Naive thymus-derived CD4-positive, alpha-beta T cell (primary cell): ENCODE measurements around the gene SRSF7. TPM values are rescaled to one million over a fixed set of nuclear protein-coding genes. Genes with fewer than 3 reads are reported as not detected.

Source experiments
- ATAC-seq: fragments of 150-1000 bp; cut with Tn5 transposase; 2 replicates; pipeline ENCODE4 v1.10.0; 2021; ENCODE audit warnings: mild to moderate bottlenecking, moderate library complexity
- CTCF ChIA-PET: fragments of 350-600 bp; sonication (Branson Sonifier 250); formaldehyde crosslinking; loops from one replicate; lab custom pipeline; 2021; ENCODE audit warnings: antibody characterized with exemption; lab: Charles Lee
- POLR2A ChIA-PET: fragments of 350-600 bp; sonication (Branson Sonifier 250); formaldehyde crosslinking; loops from one replicate; lab custom pipeline; 2021; ENCODE audit warnings: antibody characterized with exemption, inconsistent platforms; lab: Charles Lee
- DNase-seq, 9 donors: peaks; one replicate each; pipeline versions ENCODE4 v3.0.0 to v3.0.0-alpha.2; 2020 to 2022; ENCODE audit warnings: mixed read lengths in 1 of 9
- H3K27ac ChIP-seq: one replicate; pipeline ENCODE4 v1.7.0; 2013; ENCODE audit warnings: mild to moderate bottlenecking, low read depth, low read length, moderate library complexity
- H3K27me3 ChIP-seq, 2 donors: one replicate each; pipeline ENCODE4 v1.7.0; 2013; ENCODE audit warnings: low read length in 2 of 2, mild to moderate bottlenecking in 2 of 2, moderate library complexity in 2 of 2; ENCODE audit not compliant: control insufficient read depth in 2 of 2, insufficient read depth in 2 of 2
- H3K36me3 ChIP-seq, 3 experiments: 1 replicate in 2 of 3; 2 replicates in 1 of 3; pipeline ENCODE4 v1.7.0; 2013; ENCODE audit warnings: low read length in 3 of 3, mild to moderate bottlenecking in 3 of 3, moderate library complexity in 1 of 3; ENCODE audit not compliant: insufficient read depth in 3 of 3, control insufficient read depth in 2 of 3
- H3K4me1 ChIP-seq, 2 donors: one replicate each; pipeline ENCODE4 v1.7.0; 2013; ENCODE audit warnings: low read length in 2 of 2, mild to moderate bottlenecking in 2 of 2, moderate library complexity in 1 of 2; ENCODE audit not compliant: control insufficient read depth in 2 of 2, insufficient read depth in 2 of 2
- H3K4me3 ChIP-seq: 2 replicates; pipeline ENCODE4 v1.7.0; 2013; ENCODE audit warnings: mild to moderate bottlenecking, low read length
- H3K9me3 ChIP-seq, 3 experiments: 1 replicate in 2 of 3; 2 replicates in 1 of 3; pipeline ENCODE4 v1.7.0; 2013; ENCODE audit warnings: low read length in 3 of 3; ENCODE audit not compliant: control insufficient read depth in 2 of 3
- H3K27ac Mint-ChIP-seq, 9 donors: one replicate each; pipeline ENCODE4 v1.8.0; 2020 to 2022; ENCODE audit warnings: mixed read lengths in 9 of 9, mild to moderate bottlenecking in 8 of 9, moderate library complexity in 5 of 9, inconsistent platforms in 2 of 9
- H3K27me3 Mint-ChIP-seq, 5 donors: one replicate each; pipeline ENCODE4 v1.8.0; 2021 to 2022; ENCODE audit warnings: mixed read lengths in 5 of 5, mild to moderate bottlenecking in 1 of 5
- H3K36me3 Mint-ChIP-seq, 5 donors: one replicate each; pipeline ENCODE4 v1.8.0; 2020 to 2022; ENCODE audit warnings: mixed read lengths in 5 of 5, mild to moderate bottlenecking in 3 of 5, inconsistent platforms in 1 of 5
- H3K4me1 Mint-ChIP-seq, 7 donors: one replicate each; pipeline ENCODE4 v1.8.0; 2020 to 2022; ENCODE audit warnings: mixed read lengths in 7 of 7, mild to moderate bottlenecking in 3 of 7, inconsistent platforms in 1 of 7
- H3K4me3 Mint-ChIP-seq, 10 donors: one replicate each; pipeline ENCODE4 v1.8.0; 2020 to 2022; ENCODE audit warnings: mild to moderate bottlenecking in 10 of 10, mixed read lengths in 10 of 10, moderate library complexity in 6 of 10, inconsistent platforms in 2 of 10
- H3K9me3 Mint-ChIP-seq, 11 donors: one replicate each; pipeline ENCODE4 v1.8.0; 2020 to 2022; ENCODE audit warnings: mixed read lengths in 11 of 11, mild to moderate bottlenecking in 4 of 11, inconsistent platforms in 1 of 11, moderate library complexity in 1 of 11
- intact Hi-C, 2 donors: fragments of 100-400 bp; cut with micrococcal nuclease; formaldehyde crosslinking; loops; one replicate each; pipeline ENCODE4 v1.15.1; 2023
- polyA plus RNA-seq, 2 donors: library from polyadenylated mRNA; unstranded; fragments of 300-500 nt; fragmentation: Illumina TruSeq; gene quantifications; one replicate each; pipeline ENCODE4 v1.2.3, GENCODE V29; 2021
- total RNA-seq, 6 experiments: library from RNA in 5 of 6; stranded (reverse) in 5 of 6; gene quantifications; 1 replicate in 5 of 6; 2 replicates in 1 of 6; pipeline ENCODE4 v1.2.3 and lab custom pipeline; 2021 to 2026

SRSF7 gene
- total and polyA plus RNA-seq, 7 experiments from 2014 or later = 197 to 503 (median 295) TPM

DNA sequence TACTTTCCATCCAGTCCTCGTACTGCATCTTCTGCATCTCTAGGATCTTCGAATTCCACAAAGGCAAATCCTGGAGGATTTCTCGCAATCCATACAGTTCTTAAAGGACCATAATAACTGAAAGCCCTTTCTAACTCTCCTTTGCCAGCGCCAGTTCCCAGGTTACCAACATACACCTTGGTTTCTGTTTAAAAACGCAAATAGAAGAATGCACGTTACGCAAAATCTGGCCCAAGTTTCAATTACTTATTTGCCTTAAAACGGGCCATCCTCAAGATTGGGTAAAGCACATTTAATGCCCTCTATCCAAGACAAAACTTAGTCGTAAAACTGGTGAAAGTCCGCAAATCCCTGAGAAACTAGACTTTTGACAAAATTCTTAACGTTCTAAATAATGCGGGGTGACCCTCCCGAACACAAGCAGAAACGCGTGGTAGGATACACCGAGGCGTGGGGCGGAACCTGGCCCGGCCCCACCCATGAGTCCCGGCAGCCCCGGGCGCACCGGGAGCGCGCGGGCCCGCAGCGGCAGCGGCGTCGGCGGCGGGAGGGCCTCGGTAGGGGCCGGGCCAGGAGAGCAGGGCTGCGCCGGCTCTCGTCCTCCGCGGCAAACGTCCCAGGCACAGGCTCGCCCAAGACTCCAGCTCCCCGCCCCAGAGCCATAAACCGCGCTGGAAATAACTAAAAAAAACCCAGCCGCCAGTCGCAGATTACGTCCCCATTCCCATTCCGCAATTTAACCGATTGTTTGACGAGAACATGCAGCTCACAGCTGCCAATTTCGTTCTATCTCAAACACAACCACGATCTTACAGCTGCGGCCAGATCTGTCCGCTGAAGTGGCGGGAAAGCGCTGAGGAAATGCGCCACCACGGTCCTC is 910 bp downstream of the SRSF7 start:
- Mint-ChIP-seq H3K4me1 (peaks cover 46 to 80% (median 66%) of the 10 kb centered on the region in 7 donors), H3K9me3 (peaks cover 0 to 10% (median 0%) of the 10 kb centered on the region in 11 donors), H3K4me3 (peak overlapping the region; percentile 95 to 100 (median 99)), H3K36me3 (peaks cover 18 to 54% (median 50%) of the 10 kb centered on the region in 5 donors), H3K27me3 (peaks cover 0 to 5% (median 0%) of the 10 kb centered on the region in 5 donors), H3K27ac (peak overlapping the region; percentile 98 to 100 (median 100))
- peaks cover 33 to 53% (median 43%) of the 10 kb centered on the region in 3 experiments for H3K36me3 ChIP-seq
- peaks cover 39 to 41% of the 10 kb centered on the region in 2 donors for H3K4me1 ChIP-seq
- intact Hi-C loops = loop anchor here (1.0 to 2.0 kb wide), 7 partner anchors 83 to 1783 kb away; partner anchors contain the start of genes DHX57 (in 1 of the 2), GALM (in 1 of the 2), MORN2 (in 1 of the 2) and RMDN2 (in 1 of the 2)
- H3K27me3 ChIP-seq = no peaks in the 10 kb centered on the region
- no peaks in the 10 kb centered on the region for H3K9me3 ChIP-seq
- peak in 4 of 9 donors; percentile 22 to 67 (median 46) for DNase-seq
- peak overlapping the region; percentile 95 for H3K27ac ChIP-seq
- ATAC-seq = peak; percentile 28
- CTCF ChIA-PET = interaction anchor here (0.6 to 1.5 kb wide), 2 partner anchors 14 to 374 kb away, joined by 3 to 4 read pairs; no protein-coding TSS in a partner anchor
- H3K4me3 ChIP-seq = peak overlapping the region; percentile 96
- POLR2A ChIA-PET = interaction anchor here (0.6 to 6.7 kb wide), 39 partner anchors 11 to 1783 kb away, joined by 3 to 91 read pairs (median 4); partner anchors contain the start of genes ATL2, DHX57, EIF2AK2 and GALM

- peak overlapping the region; percentile 96 for H3K4me3 ChIP-seq
- peaks cover 37 to 63% (median 54%) of the 10 kb centered on the region in 3 experiments for H3K36me3 ChIP-seq
- Mint-ChIP-seq H3K4me3 (peak overlapping the region; percentile 95 to 100 (median 99)), H3K27me3 (peaks cover 0 to 5% (median 0%) of the 10 kb centered on the region in 5 donors), H3K9me3 (peaks cover 0 to 10% (median 0%) of the 10 kb centered on the region in 11 donors), H3K27ac (peak overlapping the region; percentile 84 to 100 (median 99)), H3K36me3 (peaks cover 18 to 57% (median 54%) of the 10 kb centered on the region in 5 donors), H3K4me1 (peaks cover 50 to 84% (median 76%) of the 10 kb centered on the region in 7 donors)
- H3K27ac ChIP-seq = peak overlapping the region; percentile 95
- ATAC-seq (no peak), DNase-seq (no peak)
- ChIA-PET CTCF (interaction anchor here (1.5 kb wide), 1 partner anchor 373 kb away, joined by 4 read pairs; no protein-coding TSS in a partner anchor), POLR2A (interaction anchor here (0.6 to 6.7 kb wide), 13 partner anchors 10 to 443 kb away, joined by 3 to 91 read pairs (median 4); partner anchors contain the start of genes GALM, GEMIN6 and HNRNPLL)
- intact Hi-C loops = loop anchor here in 1 of 2 donors (1.0 to 10.0 kb wide), 3 partner anchors 8 to 1664 kb away; partner anchors contain the start of genes GPATCH11, HEATR5B and PRKD3
- peaks cover 40 to 41% of the 10 kb centered on the region in 2 donors for H3K4me1 ChIP-seq
- H3K9me3 ChIP-seq = no peaks in the 10 kb centered on the region
- no peaks in the 10 kb centered on the region for H3K27me3 ChIP-seq
Observed at GRCh38 chr2:38748943-38749804, 2.0 kb downstream of the SRSF7 start.

GRCh38 chr2:38748391-38748790 is 2.8 kb downstream of the SRSF7 start:
- Histone ChIP-seq H3K4me3 (peak overlapping the region; percentile 11), H3K9me3 (no peaks in the 10 kb centered on the region), H3K27ac (peak overlapping the region; percentile 35), H3K27me3 (no peaks in the 10 kb centered on the region), H3K4me1 (peaks cover 36 to 41% of the 10 kb centered on the region in 2 donors), H3K36me3 (peaks cover 42 to 69% (median 62%) of the 10 kb centered on the region in 3 experiments)
- POLR2A ChIA-PET = interaction anchor here (0.6 to 6.7 kb wide), 8 partner anchors 9 to 376 kb away, joined by 3 to 91 read pairs (median 4); partner anchors contain the start of genes GALM and GEMIN6
- H3K27ac Mint-ChIP-seq = peak overlapping the region in 7 of 9 donors; percentile 25 to 100 (median 80)
- peaks cover 0 to 12% (median 0%) of the 10 kb centered on the region in 11 donors for H3K9me3 Mint-ChIP-seq
- DNase-seq (no peak), ATAC-seq (no peak)
- peaks cover 0 to 5% (median 0%) of the 10 kb centered on the region in 5 donors for H3K27me3 Mint-ChIP-seq
- H3K4me3 Mint-ChIP-seq = peak overlapping the region in 9 of 10 donors; percentile 32 to 99 (median 95)
- H3K36me3 Mint-ChIP-seq = peaks cover 18 to 61% (median 58%) of the 10 kb centered on the region in 5 donors
- CTCF ChIA-PET = interaction anchor here (1.0 kb wide), 1 partner anchor 148 kb away, joined by 3 read pairs; no protein-coding TSS in a partner anchor
- intact Hi-C loops = loop anchor here in 1 of 2 donors (10.0 kb wide), 2 partner anchors 1424 to 1664 kb away; partner anchors contain the start of genes GPATCH11, HEATR5B and PRKD3
- peaks cover 50 to 87% (median 78%) of the 10 kb centered on the region in 7 donors for H3K4me1 Mint-ChIP-seq

DNA sequence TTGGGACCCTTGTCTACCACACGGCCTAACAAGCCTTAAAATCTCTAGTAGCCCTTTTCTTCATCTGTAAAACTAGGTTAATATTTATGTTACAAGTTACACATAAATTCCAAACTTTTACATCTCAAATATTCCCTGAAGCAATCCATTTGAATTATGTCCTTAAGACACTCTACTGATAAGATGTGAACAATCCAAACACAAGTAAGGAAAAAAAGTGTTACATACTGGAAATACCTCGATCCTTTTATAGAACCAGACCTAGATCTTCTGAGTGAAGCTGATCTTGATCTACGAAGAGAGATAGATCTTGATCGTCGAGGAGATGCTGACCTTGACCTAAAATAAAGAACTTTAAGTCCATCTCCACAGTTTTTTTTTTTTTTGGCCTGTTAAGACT is 3.3 kb downstream of the SRSF7 start:
- Histone ChIP-seq H3K4me1 (peaks cover 36 to 41% of the 10 kb centered on the region in 2 donors), H3K36me3 (peaks cover 45 to 73% (median 64%) of the 10 kb centered on the region in 3 experiments), H3K27ac (peak overlapping the region; percentile 35), H3K27me3 (no peaks in the 10 kb centered on the region), H3K9me3 (no peaks in the 10 kb centered on the region), H3K4me3 (peak overlapping the region; percentile 11)
- intact Hi-C loops = loop anchor here in 1 of 2 donors (10.0 kb wide), 2 partner anchors 1423 to 1663 kb away; partner anchors contain the start of genes GPATCH11, HEATR5B and PRKD3
- H3K27me3 Mint-ChIP-seq = peaks cover 0 to 5% (median 0%) of the 10 kb centered on the region in 5 donors
- peaks cover 18 to 61% (median 58%) of the 10 kb centered on the region in 5 donors for H3K36me3 Mint-ChIP-seq
- DNase-seq (no peak), ATAC-seq (no peak)
- ChIA-PET POLR2A (interaction anchor here (0.7 to 6.7 kb wide), 6 partner anchors 8 to 372 kb away, joined by 3 to 91 read pairs (median 4); partner anchors contain the start of gene GALM), CTCF (interaction anchor here (1.0 kb wide), 1 partner anchor 147 kb away, joined by 3 read pairs; no protein-coding TSS in a partner anchor)
- H3K27ac Mint-ChIP-seq = peak overlapping the region; percentile 54 to 100 (median 80)
- H3K9me3 Mint-ChIP-seq = peaks cover 0 to 12% (median 0%) of the 10 kb centered on the region in 11 donors
- H3K4me1 Mint-ChIP-seq = peaks cover 50 to 89% (median 78%) of the 10 kb centered on the region in 7 donors
- H3K4me3 Mint-ChIP-seq = peak overlapping the region; percentile 32 to 99 (median 86)

DNA sequence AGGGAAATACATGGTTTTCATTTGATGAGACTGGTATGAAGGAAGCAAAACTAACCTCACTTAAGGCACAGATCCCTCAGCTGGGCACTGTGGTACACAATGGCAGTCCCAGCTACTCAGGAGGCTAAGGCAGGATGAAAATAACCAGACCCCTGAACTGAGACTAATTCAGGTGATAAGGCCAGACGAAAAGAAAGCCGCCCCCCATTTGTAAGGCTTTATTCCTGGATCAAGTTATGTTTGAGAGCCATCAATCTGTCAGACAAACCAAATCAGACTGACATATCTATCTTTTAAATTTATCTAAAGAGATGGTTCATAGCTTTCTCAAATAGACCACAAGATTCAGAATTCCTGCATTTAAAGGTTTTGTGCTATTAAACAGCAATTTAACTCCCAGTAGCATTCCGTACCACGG is 4.1 kb downstream of the SRSF7 start:
- Mint-ChIP-seq H3K36me3 (peaks cover 18 to 61% (median 59%) of the 10 kb centered on the region in 5 donors), H3K9me3 (peaks cover 0 to 12% (median 0%) of the 10 kb centered on the region in 11 donors), H3K27me3 (peaks cover 0 to 5% (median 0%) of the 10 kb centered on the region in 5 donors), H3K4me3 (peak overlapping the region; percentile 36 to 99 (median 78)), H3K4me1 (peaks cover 49 to 88% (median 73%) of the 10 kb centered on the region in 7 donors), H3K27ac (peak overlapping the region; percentile 25 to 100 (median 80))
- CTCF ChIA-PET = interaction anchor here (1.4 kb wide), 1 partner anchor 165 kb away, joined by 4 read pairs; no protein-coding TSS in a partner anchor
- Histone ChIP-seq H3K4me3 (no peak overlapping the region), H3K4me1 (peaks cover 33 to 41% of the 10 kb centered on the region in 2 donors), H3K27ac (peak overlapping the region; percentile 8), H3K9me3 (no peaks in the 10 kb centered on the region), H3K36me3 (peaks cover 45 to 80% (median 64%) of the 10 kb centered on the region in 3 experiments), H3K27me3 (no peaks in the 10 kb centered on the region)
- intact Hi-C loops = loop anchor here in 1 of 2 donors (10.0 kb wide), 2 partner anchors 1422 to 1662 kb away; partner anchors contain the start of genes GPATCH11, HEATR5B and PRKD3
- DNase-seq (no peak), ATAC-seq (no peak)
- POLR2A ChIA-PET = interaction anchor here (0.7 to 6.7 kb wide), 8 partner anchors 7 to 371 kb away, joined by 3 to 91 read pairs (median 4); partner anchors contain the start of gene GALM
